DLD1 (cell line): ENCODE measurements around the gene EEF1A2.

Source experiments
- in situ Hi-C: cut with HindIII; loops from 2 replicates; pipeline ENCODE4 v1.10.0; 2017; ENCODE audit warnings: low sequenced_read_pairs

Gene EEF1A2

GRCh38 chr20:63498960-63499337, at the start of gene EEF1A2:
Gene EEF1A2, minus strand, starts transcription at chr20:63499083. Its CDS starts 1,320 bp downstream, at chr20:63497763.
- in situ Hi-C loops: no loop called here

- in situ Hi-C loops: no loop called here
These were observed 49.7 kb upstream of the EEF1A2 start for GRCh38 chr20:63548542-63548941.

GRCh38 chr20:63547725-63548480, 49.0 kb upstream of the EEF1A2 start, which contains the start of gene SRMS:
Gene SRMS, minus strand, starts transcription at chr20:63547749. Its CDS starts 286 bp downstream, at chr20:63547463.
- in situ Hi-C loops: no loop called here

GRCh38 chr20:63546956-63547724, 48.3 kb upstream of the EEF1A2 start:
- in situ Hi-C loops: no loop called here

GRCh38 chr20:63546256-63546955, 47.5 kb upstream of the EEF1A2 start:
- in situ Hi-C loops: no loop called here

GRCh38 chr20:63545814-63546213, 46.9 kb upstream of the EEF1A2 start:
- in situ Hi-C loops: no loop called here

- in situ Hi-C loops: no loop called here
These were observed 46.2 kb upstream of the EEF1A2 start for GRCh38 chr20:63544958-63545516.

GRCh38 chr20:63544241-63544957, 45.5 kb upstream of the EEF1A2 start:
- in situ Hi-C loops: no loop called here

GRCh38 chr20:63543733-63544132, 44.9 kb upstream of the EEF1A2 start:
- in situ Hi-C loops: no loop called here

- in situ Hi-C loops: no loop called here
These were observed 44.2 kb upstream of the EEF1A2 start for GRCh38 chr20:63543131-63543530.

- in situ Hi-C loops: no loop called here
These were observed 43.8 kb upstream of the EEF1A2 start for GRCh38 chr20:63542696-63543095.

GRCh38 chr20:63542031-63542559, 43.2 kb upstream of the EEF1A2 start:
- in situ Hi-C loops: no loop called here

- in situ Hi-C loops: no loop called here
These were observed 42.5 kb upstream of the EEF1A2 start for GRCh38 chr20:63541371-63541770.

GRCh38 chr20:63540417-63541186, 41.7 kb upstream of the EEF1A2 start:
- in situ Hi-C loops: no loop called here

- in situ Hi-C loops: no loop called here
These were observed 40.8 kb upstream of the EEF1A2 start for GRCh38 chr20:63539441-63540370.

GRCh38 chr20:63539092-63539430, 40.2 kb upstream of the EEF1A2 start:
- in situ Hi-C loops: no loop called here

- in situ Hi-C loops: no loop called here
These were observed 39.6 kb upstream of the EEF1A2 start for GRCh38 chr20:63538204-63539091.
